ENCODE measurements around the gene NCAPD3.

DNA sequence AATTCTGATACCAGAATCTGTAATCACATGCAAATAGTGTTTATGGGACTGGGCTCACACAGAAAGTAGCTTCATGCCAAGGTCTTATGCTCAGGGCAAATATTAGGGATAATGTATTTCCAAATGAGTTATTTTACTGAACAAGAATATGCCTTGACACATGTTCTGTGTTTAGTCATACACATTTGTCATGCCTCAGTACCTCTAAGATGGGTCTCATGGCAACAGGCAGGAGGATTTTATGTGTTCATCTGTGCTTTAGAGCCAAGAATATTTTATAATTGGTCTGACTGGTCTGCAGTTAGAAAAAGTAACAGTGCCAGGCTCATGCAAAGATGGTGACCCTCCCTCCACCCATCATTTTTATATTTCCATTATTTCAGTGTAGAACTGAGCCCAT, 105.8 kb downstream of the NCAPD3 start:
- no peak for TF ChIP-seq POLR2A (IDR thresholded peaks at IDR 0.05; ENCODE audit: extremely low read depth, insufficient read length)
- TF ChIP-seq, protein P1, sequence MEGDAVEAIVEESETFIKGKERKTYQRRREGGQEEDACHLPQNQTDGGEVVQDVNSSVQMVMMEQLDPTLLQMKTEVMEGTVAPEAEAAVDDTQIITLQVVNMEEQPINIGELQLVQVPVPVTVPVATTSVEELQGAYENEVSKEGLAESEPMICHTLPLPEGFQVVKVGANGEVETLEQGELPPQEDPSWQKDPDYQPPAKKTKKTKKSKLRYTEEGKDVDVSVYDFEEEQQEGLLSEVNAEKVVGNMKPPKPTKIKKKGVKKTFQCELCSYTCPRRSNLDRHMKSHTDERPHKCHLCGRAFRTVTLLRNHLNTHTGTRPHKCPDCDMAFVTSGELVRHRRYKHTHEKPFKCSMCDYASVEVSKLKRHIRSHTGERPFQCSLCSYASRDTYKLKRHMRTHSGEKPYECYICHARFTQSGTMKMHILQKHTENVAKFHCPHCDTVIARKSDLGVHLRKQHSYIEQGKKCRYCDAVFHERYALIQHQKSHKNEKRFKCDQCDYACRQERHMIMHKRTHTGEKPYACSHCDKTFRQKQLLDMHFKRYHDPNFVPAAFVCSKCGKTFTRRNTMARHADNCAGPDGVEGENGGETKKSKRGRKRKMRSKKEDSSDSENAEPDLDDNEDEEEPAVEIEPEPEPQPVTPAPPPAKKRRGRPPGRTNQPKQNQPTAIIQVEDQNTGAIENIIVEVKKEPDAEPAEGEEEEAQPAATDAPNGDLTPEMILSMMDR (IDR thresholded peaks at IDR 0.05; ENCODE audit: low read depth, low read length), result no peak
- TF ChIP-seq, protein P2, sequence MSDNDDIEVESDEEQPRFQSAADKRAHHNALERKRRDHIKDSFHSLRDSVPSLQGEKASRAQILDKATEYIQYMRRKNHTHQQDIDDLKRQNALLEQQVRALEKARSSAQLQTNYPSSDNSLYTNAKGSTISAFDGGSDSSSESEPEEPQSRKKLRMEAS (IDR thresholded peaks at IDR 0.05; ENCODE audit: low read depth, low read length), result no peak
- no peak for TF ChIP-seq MYC (IDR thresholded peaks at IDR 0.05; ENCODE audit: low read depth, low read length)
